NB4 (cell line): ENCODE measurements around the gene ZMPSTE24.

Experiments
- POLR2A ChIP-seq: IDR thresholded peaks from 2 replicates; pipeline ENCODE4 v1.6.1; 2011; ENCODE audit warnings: mild to moderate bottlenecking; ENCODE audit not compliant: insufficient read length; ENCODE audit errors: extremely low read depth
- TF ChIP-seq, protein P1 (sequence below): IDR thresholded peaks from one replicate; pipeline ENCODE4 v1.5.1; 2012; ENCODE audit warnings: low read depth, low read length

DNA sequence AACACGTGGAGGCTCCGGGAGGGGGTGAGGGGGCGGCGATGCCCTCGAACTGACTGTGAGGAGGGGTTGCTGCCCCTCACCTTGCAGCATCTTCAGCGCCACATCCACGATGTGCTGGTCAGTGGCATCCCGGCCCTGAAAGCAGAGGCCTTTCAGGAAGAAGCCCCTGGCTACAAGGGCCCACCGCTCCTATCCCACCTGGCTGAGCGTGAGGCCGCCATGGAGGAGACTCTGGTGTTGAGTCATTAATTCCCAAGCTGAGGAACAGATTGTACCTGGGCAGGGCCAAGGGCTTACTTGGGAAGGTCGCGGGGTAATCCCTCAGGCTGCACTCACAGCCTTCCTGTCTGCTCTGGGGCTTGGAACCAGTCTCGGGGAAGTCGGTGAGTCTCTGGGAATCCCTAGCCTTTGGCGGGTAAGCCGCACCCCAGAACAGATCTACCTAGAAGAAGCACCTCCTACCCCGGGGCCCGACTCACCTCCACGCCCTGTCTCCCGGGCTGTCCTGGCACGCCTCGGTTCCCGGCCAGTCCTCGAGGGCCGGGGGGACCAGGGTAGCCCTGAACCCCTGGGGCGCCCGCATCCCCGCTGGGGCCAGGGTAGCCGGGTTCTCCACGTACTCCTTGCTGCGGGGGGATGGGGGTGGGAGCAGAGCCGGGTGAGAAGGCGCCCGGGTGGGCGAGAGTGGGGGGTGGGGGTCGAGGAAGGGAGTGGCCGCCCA is 45.2 kb downstream of the ZMPSTE24 start:
- TF ChIP-seq, protein P1, sequence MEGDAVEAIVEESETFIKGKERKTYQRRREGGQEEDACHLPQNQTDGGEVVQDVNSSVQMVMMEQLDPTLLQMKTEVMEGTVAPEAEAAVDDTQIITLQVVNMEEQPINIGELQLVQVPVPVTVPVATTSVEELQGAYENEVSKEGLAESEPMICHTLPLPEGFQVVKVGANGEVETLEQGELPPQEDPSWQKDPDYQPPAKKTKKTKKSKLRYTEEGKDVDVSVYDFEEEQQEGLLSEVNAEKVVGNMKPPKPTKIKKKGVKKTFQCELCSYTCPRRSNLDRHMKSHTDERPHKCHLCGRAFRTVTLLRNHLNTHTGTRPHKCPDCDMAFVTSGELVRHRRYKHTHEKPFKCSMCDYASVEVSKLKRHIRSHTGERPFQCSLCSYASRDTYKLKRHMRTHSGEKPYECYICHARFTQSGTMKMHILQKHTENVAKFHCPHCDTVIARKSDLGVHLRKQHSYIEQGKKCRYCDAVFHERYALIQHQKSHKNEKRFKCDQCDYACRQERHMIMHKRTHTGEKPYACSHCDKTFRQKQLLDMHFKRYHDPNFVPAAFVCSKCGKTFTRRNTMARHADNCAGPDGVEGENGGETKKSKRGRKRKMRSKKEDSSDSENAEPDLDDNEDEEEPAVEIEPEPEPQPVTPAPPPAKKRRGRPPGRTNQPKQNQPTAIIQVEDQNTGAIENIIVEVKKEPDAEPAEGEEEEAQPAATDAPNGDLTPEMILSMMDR, result no peak
- TF ChIP-seq POLR2A, result no peak
